ENCODE results near the gene SKAP1. TPM values are rescaled to one million over a fixed set of nuclear protein-coding genes. Genes with fewer than 3 reads are reported as not detected.
"Not testable (repeated sequence)": the region's sequence is repeated elsewhere in the genome, so short reads cannot be mapped to it uniquely, and the experiment has no call there.

SKAP1 gene
- total RNA-seq, 1 donor from 2014 or later, result 0.38 TPM

GRCh38 chr17:48382989-48383388 is 47.0 kb downstream of the SKAP1 start:
- intact Hi-C loops (cut with DNase I), result no loop called here
- no peak for ATAC-seq
- DNase-seq (ENCODE audit: missing footprints), result no peak

- DNase-seq (ENCODE audit: missing footprints) (no peak), ATAC-seq (no peak)
- intact Hi-C loops (cut with DNase I), result no loop called here
Observed at GRCh38 chr17:48378708-48379392, 51.2 kb downstream of the SKAP1 start.

GRCh38 chr17:48378238-48378637 is 51.8 kb downstream of the SKAP1 start:
- ATAC-seq (no peak), DNase-seq (ENCODE audit: missing footprints) (no peak)
- intact Hi-C loops (cut with DNase I), result no loop called here

- intact Hi-C loops (cut with DNase I), result no loop called here
- ATAC-seq, result no peak
Observed at GRCh38 chr17:48376682-48377325, 53.2 kb downstream of the SKAP1 start.

GRCh38 chr17:48375356-48375755 is 54.7 kb downstream of the SKAP1 start:
- no peak for ATAC-seq
- no peak for DNase-seq (ENCODE audit: missing footprints)
- intact Hi-C loops (cut with DNase I), result no loop called here

More at GRCh38 chr17:48376682-48377325, 53.2 kb downstream of the SKAP1 start:
- DNase-seq (ENCODE audit: missing footprints), result no peak

GRCh38 chr17:48374650-48375230 is 55.3 kb downstream of the SKAP1 start:
- DNase-seq (ENCODE audit: missing footprints), result no peak
- intact Hi-C loops (cut with DNase I), result no loop called here
- no peak for ATAC-seq

- DNase-seq (ENCODE audit: missing footprints), result no peak
- ATAC-seq, result no peak
- intact Hi-C loops (cut with DNase I), result no loop called here
Observed at GRCh38 chr17:48373883-48374282, 56.1 kb downstream of the SKAP1 start.

- intact Hi-C loops (cut with DNase I), result no loop called here
- DNase-seq (ENCODE audit: missing footprints) (no peak), ATAC-seq (no peak)
Observed at GRCh38 chr17:48373130-48373830, 56.7 kb downstream of the SKAP1 start.

GRCh38 chr17:48368967-48369366 is 61.0 kb downstream of the SKAP1 start:
- ATAC-seq; DNase-seq (ENCODE audit: missing footprints); intact Hi-C loops (cut with DNase I): not testable (repeated sequence)

GRCh38 chr17:48368352-48368908 is 61.6 kb downstream of the SKAP1 start:
- DNase-seq (ENCODE audit: missing footprints) (no peak), ATAC-seq (no peak)
- intact Hi-C loops (cut with DNase I), result no loop called here

GRCh38 chr17:48363161-48363560 is 66.9 kb downstream of the SKAP1 start:
- intact Hi-C loops (cut with DNase I), result no loop called here
- DNase-seq (ENCODE audit: missing footprints) (no peak), ATAC-seq (no peak)

- ATAC-seq; DNase-seq (ENCODE audit: missing footprints); intact Hi-C loops (cut with DNase I): not testable (repeated sequence)
Observed at GRCh38 chr17:48360861-48361633, 69.0 kb downstream of the SKAP1 start.

GRCh38 chr17:48357779-48358602 is 72.0 kb downstream of the SKAP1 start:
- intact Hi-C loops (cut with DNase I), result loop anchor here (10.0 kb wide), 2 partner anchors 97 to 237 kb away; partner anchors contain the start of genes HOXB3 and HOXB5
- ATAC-seq, result no peak
- no peak for DNase-seq (ENCODE audit: missing footprints)

- DNase-seq (ENCODE audit: missing footprints) (no peak), ATAC-seq (no peak)
- intact Hi-C loops (cut with DNase I), result loop anchor here (10.0 kb wide), 2 partner anchors 98 to 238 kb away; partner anchors contain the start of genes HOXB3 and HOXB5
Observed at GRCh38 chr17:48356866-48357265, 73.1 kb downstream of the SKAP1 start.

GRCh38 chr17:48352630-48353029 is 77.4 kb downstream of the SKAP1 start:
- no peak for ATAC-seq

GRCh38 chr17:48351911-48352332 is 78.1 kb downstream of the SKAP1 start:
- ATAC-seq (no peak), DNase-seq (ENCODE audit: missing footprints) (no peak)
- intact Hi-C loops (cut with DNase I), result loop anchor here (5.0 to 10.0 kb wide), 3 partner anchors 103 to 265 kb away; partner anchors contain the start of genes HOXB3, HOXB5 and HOXB8

More at GRCh38 chr17:48352630-48353029, 77.4 kb downstream of the SKAP1 start:
- no peak for DNase-seq (ENCODE audit: missing footprints)
- intact Hi-C loops (cut with DNase I), result loop anchor here (5.0 to 10.0 kb wide), 3 partner anchors 102 to 265 kb away; partner anchors contain the start of genes HOXB3, HOXB5 and HOXB8

- no peak for ATAC-seq
- no peak for DNase-seq (ENCODE audit: missing footprints)
- intact Hi-C loops (cut with DNase I), result no loop called here
Observed at GRCh38 chr17:48348352-48348751, 81.7 kb downstream of the SKAP1 start.
